Measurements from ENCODE around the gene XCR1. TPM values are rescaled to one million over a fixed set of nuclear protein-coding genes. Genes with fewer than 3 reads are reported as not detected.

Gene XCR1
- total RNA-seq, 1 experiment from 2014 or later: not detected

DNA sequence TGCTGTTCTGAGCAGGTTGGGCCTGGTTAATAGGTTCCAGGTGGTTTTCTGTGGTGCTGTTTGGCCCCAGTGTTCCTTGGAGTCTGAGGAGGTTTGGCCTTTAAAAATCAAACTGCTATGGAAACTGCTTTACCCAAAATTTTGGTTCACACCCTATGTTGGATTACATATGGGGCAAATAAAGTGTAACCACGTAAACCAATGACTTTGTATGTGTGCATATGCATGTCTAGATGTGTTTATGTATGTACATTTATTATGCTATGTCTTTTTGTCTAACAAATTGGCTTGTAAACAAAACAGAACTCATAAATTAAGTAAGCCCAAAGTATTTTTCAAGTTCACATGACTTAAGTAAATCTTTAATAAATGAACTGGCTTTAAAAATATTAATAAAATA lies 8.9 kb upstream of the XCR1 start:
- H3K9me3 ChIP-seq (ENCODE audit: low read depth, low read length, poor library complexity, severe bottlenecking): no peaks in the 10 kb centered on the region
- no TSS peak for BruUV-seq (replicated peaks)
- ChIA-PET POLR2A (ENCODE audit: low non-redundant PET) (no interaction called here), CTCF (no interaction called here)
- intact Hi-C loops (cut with micrococcal nuclease; ENCODE audit: unreplicated experiment): no loop called here
- H3K4me3 ChIP-seq (ENCODE audit: low read depth, low read length, poor library complexity, severe bottlenecking): no peak overlapping the region
- DNase-seq (ENCODE audit: low spot score): no peak
- no peaks in the 10 kb centered on the region for H3K27me3 ChIP-seq (replicated peaks; ENCODE audit: insufficient read depth, low read depth, low read length, poor library complexity)
- H3K4me1 ChIP-seq (ENCODE audit: insufficient read depth, low read length, poor library complexity, severe bottlenecking): no peaks in the 10 kb centered on the region
- no peak overlapping the region for H3K27ac ChIP-seq (ENCODE audit: low read depth, low read length, poor library complexity, severe bottlenecking)
- no peaks in the 10 kb centered on the region for H3K36me3 ChIP-seq (ENCODE audit: insufficient read depth, low read length, poor library complexity, severe bottlenecking)
- TF ChIP-seq, protein P1, sequence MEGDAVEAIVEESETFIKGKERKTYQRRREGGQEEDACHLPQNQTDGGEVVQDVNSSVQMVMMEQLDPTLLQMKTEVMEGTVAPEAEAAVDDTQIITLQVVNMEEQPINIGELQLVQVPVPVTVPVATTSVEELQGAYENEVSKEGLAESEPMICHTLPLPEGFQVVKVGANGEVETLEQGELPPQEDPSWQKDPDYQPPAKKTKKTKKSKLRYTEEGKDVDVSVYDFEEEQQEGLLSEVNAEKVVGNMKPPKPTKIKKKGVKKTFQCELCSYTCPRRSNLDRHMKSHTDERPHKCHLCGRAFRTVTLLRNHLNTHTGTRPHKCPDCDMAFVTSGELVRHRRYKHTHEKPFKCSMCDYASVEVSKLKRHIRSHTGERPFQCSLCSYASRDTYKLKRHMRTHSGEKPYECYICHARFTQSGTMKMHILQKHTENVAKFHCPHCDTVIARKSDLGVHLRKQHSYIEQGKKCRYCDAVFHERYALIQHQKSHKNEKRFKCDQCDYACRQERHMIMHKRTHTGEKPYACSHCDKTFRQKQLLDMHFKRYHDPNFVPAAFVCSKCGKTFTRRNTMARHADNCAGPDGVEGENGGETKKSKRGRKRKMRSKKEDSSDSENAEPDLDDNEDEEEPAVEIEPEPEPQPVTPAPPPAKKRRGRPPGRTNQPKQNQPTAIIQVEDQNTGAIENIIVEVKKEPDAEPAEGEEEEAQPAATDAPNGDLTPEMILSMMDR (conservative IDR thresholded peaks at IDR 0.05; ENCODE audit: low read depth, low read length): no peak
- no peak for TF ChIP-seq EZH2 (IDR thresholded peaks at IDR 0.05; ENCODE audit: borderline replicate concordance, low read depth, low read length, poor library complexity, severe bottlenecking)

DNA sequence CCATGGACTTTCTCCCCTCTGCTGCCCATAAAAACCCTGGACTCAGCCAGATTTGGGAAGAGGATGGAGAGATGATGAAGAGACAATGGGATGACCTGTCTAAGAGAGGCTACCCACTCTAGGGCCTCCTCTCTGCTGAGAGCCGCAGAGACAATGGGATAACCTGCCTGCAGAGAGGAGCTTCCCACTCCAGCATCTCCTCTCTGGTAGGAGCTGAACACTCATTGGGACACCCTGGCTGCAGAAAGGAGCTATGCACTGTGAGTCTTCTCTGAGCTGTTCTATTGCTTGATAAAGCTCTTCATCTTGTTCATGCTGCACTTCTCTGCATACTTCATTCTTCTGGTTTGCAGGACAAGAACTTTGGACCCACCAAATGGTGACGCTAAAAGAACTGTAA lies 4.5 kb upstream of the XCR1 start:
- DNase-seq (ENCODE audit: low spot score): no peak
- no peaks in the 10 kb centered on the region for H3K9me3 ChIP-seq (ENCODE audit: low read depth, low read length, poor library complexity, severe bottlenecking)
- BruUV-seq (replicated peaks): no TSS peak
- CTCF ChIA-PET: no interaction called here
- H3K4me3 ChIP-seq (ENCODE audit: low read depth, low read length, poor library complexity, severe bottlenecking): no peak overlapping the region
- intact Hi-C loops (cut with micrococcal nuclease; ENCODE audit: unreplicated experiment): no loop called here
- POLR2A ChIA-PET (ENCODE audit: low non-redundant PET): no interaction called here
- no peaks in the 10 kb centered on the region for H3K4me1 ChIP-seq (ENCODE audit: insufficient read depth, low read length, poor library complexity, severe bottlenecking)
- TF ChIP-seq EZH2 (IDR thresholded peaks at IDR 0.05; ENCODE audit: borderline replicate concordance, low read depth, low read length, poor library complexity, severe bottlenecking): no peak
- TF ChIP-seq, protein P1 (conservative IDR thresholded peaks at IDR 0.05; ENCODE audit: low read depth, low read length): no peak
- H3K27me3 ChIP-seq (replicated peaks; ENCODE audit: insufficient read depth, low read depth, low read length, poor library complexity): no peaks in the 10 kb centered on the region
- H3K36me3 ChIP-seq (ENCODE audit: insufficient read depth, low read length, poor library complexity, severe bottlenecking): no peaks in the 10 kb centered on the region
- H3K27ac ChIP-seq (ENCODE audit: low read depth, low read length, poor library complexity, severe bottlenecking): no peak overlapping the region

DNA sequence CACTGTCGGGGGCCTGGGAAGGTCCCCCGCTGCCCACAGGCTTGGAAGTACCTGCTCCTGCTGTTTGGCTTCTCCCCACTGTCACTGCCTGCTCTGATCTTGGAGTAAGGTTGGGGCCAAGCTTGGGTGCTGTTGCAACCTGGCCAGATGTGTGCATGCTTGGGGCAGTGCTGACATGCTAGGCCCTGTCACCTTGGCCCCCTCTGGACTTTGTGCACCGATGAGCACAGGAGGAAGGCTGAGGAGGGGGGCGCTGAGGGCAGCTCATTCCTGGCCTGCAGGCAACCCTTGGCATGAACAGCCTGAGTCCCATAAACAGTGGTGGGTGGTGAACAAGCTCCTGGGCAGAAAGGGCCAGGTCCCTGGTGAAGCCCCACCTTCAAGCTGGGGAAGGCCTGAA lies 4.0 kb upstream of the XCR1 start:
- Histone ChIP-seq H3K9me3 (ENCODE audit: low read depth, low read length, poor library complexity, severe bottlenecking) (no peaks in the 10 kb centered on the region), H3K4me3 (ENCODE audit: low read depth, low read length, poor library complexity, severe bottlenecking) (no peak overlapping the region), H3K36me3 (ENCODE audit: insufficient read depth, low read length, poor library complexity, severe bottlenecking) (no peaks in the 10 kb centered on the region), H3K27ac (ENCODE audit: low read depth, low read length, poor library complexity, severe bottlenecking) (no peak overlapping the region), H3K27me3 (replicated peaks; ENCODE audit: insufficient read depth, low read depth, low read length, poor library complexity) (no peaks in the 10 kb centered on the region), H3K4me1 (ENCODE audit: insufficient read depth, low read length, poor library complexity, severe bottlenecking) (no peaks in the 10 kb centered on the region)
- intact Hi-C loops (cut with micrococcal nuclease; ENCODE audit: unreplicated experiment): no loop called here
- ChIA-PET POLR2A (ENCODE audit: low non-redundant PET) (no interaction called here), CTCF (no interaction called here)
- BruUV-seq (replicated peaks): no TSS peak
- no peak for DNase-seq (ENCODE audit: low spot score)
- no peak for TF ChIP-seq EZH2 (IDR thresholded peaks at IDR 0.05; ENCODE audit: borderline replicate concordance, low read depth, low read length, poor library complexity, severe bottlenecking)
- TF ChIP-seq, protein P1 (conservative IDR thresholded peaks at IDR 0.05; ENCODE audit: low read depth, low read length): no peak

All from A673 (cell line).